CD4-positive, alpha-beta T cell treated with Interleukin-12 subunit alpha and Interleukin-12 subunit beta, for 1 hour (primary cell): Measurements from ENCODE around the gene OR10A2.
"Not testable (repeated sequence)": the region's sequence is repeated elsewhere in the genome, so short reads cannot be mapped to it uniquely, and the experiment has no call there.

Experiments
- DNase-seq: peaks from one replicate; pipeline ENCODE4 v3.0.0-alpha.2; 2020

OR10A2 gene

GRCh38 chr11:6862961-6863360, at the start of gene OR10A2:
OR10A2 (plus strand) TSS chr11:6863057; CDS start chr11:6869755, 6,698 bp downstream.
- DNase-seq: no peak

GRCh38 chr11:6813656-6814055, 49.2 kb upstream of the OR10A2 start:
- DNase-seq: no peak

- no peak for DNase-seq
These were observed 45.2 kb upstream of the OR10A2 start for GRCh38 chr11:6817694-6818093.

- DNase-seq: no peak
These were observed 43.9 kb upstream of the OR10A2 start for GRCh38 chr11:6818967-6819366.

GRCh38 chr11:6824136-6824823, 38.6 kb upstream of the OR10A2 start:
- DNase-seq: no peak

GRCh38 chr11:6825231-6825744, 37.6 kb upstream of the OR10A2 start:
- DNase-seq: no peak

GRCh38 chr11:6828103-6828502, 34.8 kb upstream of the OR10A2 start:
- no peak for DNase-seq

- no peak for DNase-seq
These were observed 29.5 kb upstream of the OR10A2 start for GRCh38 chr11:6833356-6833755.

- DNase-seq: no peak
These were observed 28.8 kb upstream of the OR10A2 start for GRCh38 chr11:6834021-6834420.

GRCh38 chr11:6841694-6842093, 21.2 kb upstream of the OR10A2 start:
- DNase-seq: no peak

GRCh38 chr11:6843670-6844069, 19.2 kb upstream of the OR10A2 start:
- no peak for DNase-seq

- no peak for DNase-seq
These were observed 18.5 kb upstream of the OR10A2 start for GRCh38 chr11:6844356-6844755.

- no peak for DNase-seq
These were observed 17.5 kb upstream of the OR10A2 start, which contains the start of gene OR10A5 for GRCh38 chr11:6845383-6845782. OR10A5 (plus strand) TSS chr11:6845683; CDS start chr11:6845683, 0 bp downstream.

- no peak for DNase-seq
These were observed 12.3 kb upstream of the OR10A2 start for GRCh38 chr11:6850526-6850925.

- not testable (repeated sequence) for DNase-seq
These were observed 8.1 kb upstream of the OR10A2 start for GRCh38 chr11:6854801-6855200.

- no peak for DNase-seq
These were observed 6.8 kb upstream of the OR10A2 start for GRCh38 chr11:6855971-6856541.

GRCh38 chr11:6856871-6857270, 6.0 kb upstream of the OR10A2 start:
- no peak for DNase-seq

- DNase-seq: no peak
These were observed 1.6 kb downstream of the OR10A2 start for GRCh38 chr11:6864438-6864837.

GRCh38 chr11:6871278-6871677, 8.4 kb downstream of the OR10A2 start:
- no peak for DNase-seq

- DNase-seq: no peak
These were observed 12.9 kb downstream of the OR10A2 start for GRCh38 chr11:6875761-6876160.

GRCh38 chr11:6876325-6876724, 13.5 kb downstream of the OR10A2 start, which contains the start of gene OR10A4:
OR10A4 (plus strand) TSS chr11:6876625; CDS start chr11:6876648, 23 bp downstream.
- DNase-seq: no peak

GRCh38 chr11:6876914-6877313, 14.1 kb downstream of the OR10A2 start:
- no peak for DNase-seq

- DNase-seq: no peak
These were observed 19.9 kb downstream of the OR10A2 start for GRCh38 chr11:6882751-6883150.

GRCh38 chr11:6887711-6888110, 24.9 kb downstream of the OR10A2 start:
- not testable (repeated sequence) for DNase-seq
